ENCODE data around the gene GNL3. TPM values are rescaled to one million over a fixed set of nuclear protein-coding genes. Genes with fewer than 3 reads are reported as not detected.
"Not testable (repeated sequence)": the region's sequence is repeated elsewhere in the genome, so short reads cannot be mapped to it uniquely, and the experiment has no call there.

GNL3 gene
- total RNA-seq, 1 donor, result 130 TPM

DNA sequence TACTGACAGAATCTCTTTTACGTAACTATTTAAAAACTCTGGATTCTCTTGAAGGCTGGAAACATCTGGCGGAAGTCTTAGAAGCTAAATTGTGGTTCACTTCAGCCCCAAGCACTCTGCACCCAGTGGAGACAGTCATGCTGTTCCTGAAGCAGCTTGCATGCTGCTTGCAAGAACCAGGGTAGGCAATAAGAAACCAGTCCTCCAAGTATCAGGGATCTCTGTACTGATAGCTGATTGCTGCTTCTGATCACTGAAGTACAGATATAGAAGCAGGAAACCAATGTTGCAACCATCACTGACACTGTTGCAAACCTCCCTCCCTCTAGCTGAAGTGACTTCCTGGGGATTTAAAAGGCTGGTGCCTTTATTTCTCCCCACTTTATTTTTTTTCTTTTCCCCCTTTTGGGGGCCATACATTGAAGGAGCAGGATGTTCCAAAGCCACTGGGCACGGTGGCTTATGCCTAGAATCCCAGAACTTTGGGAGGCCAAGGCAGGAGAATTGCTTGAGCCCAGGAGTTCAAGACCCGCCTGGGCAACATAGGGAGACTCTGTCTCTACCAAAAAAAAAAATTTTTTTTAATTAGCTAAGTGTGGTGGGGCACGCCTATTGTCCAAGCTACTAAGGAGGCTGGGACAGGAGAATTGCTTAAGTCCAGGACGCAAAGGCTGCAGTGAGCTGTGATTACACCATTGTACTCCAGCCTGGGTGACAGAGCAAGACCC is 35.3 kb downstream of the GNL3 start:
- no peak overlapping the region for H3K4me3 ChIP-seq (ENCODE audit: low read depth, low read length)
- no peak for TF ChIP-seq CTCF (IDR thresholded peaks at IDR 0.05; ENCODE audit: insufficient read depth, low read depth, low read length)
- DNase-seq (ENCODE audit: low read depth), result peak; percentile 82

- no peak overlapping the region for H3K4me3 ChIP-seq (ENCODE audit: low read depth, low read length)
- DNase-seq (ENCODE audit: low read depth), result no peak
- TF ChIP-seq CTCF (IDR thresholded peaks at IDR 0.05; ENCODE audit: insufficient read depth, low read depth, low read length), result no peak
Measured at GRCh38 chr3:52721730-52722008, 35.8 kb downstream of the GNL3 start.

- no peak for DNase-seq (ENCODE audit: low read depth)
Measured at GRCh38 chr3:52722491-52722890, 36.7 kb downstream of the GNL3 start.

GRCh38 chr3:52723935-52724334 is 38.1 kb downstream of the GNL3 start:
- no peak for DNase-seq (ENCODE audit: low read depth)
- TF ChIP-seq CTCF (IDR thresholded peaks at IDR 0.05; ENCODE audit: insufficient read depth, low read depth, low read length), result no peak

More at GRCh38 chr3:52722491-52722890, 36.7 kb downstream of the GNL3 start:
- no peak for TF ChIP-seq CTCF (IDR thresholded peaks at IDR 0.05; ENCODE audit: insufficient read depth, low read depth, low read length)
- H3K4me3 ChIP-seq (ENCODE audit: low read depth, low read length), result no peak overlapping the region

GRCh38 chr3:52724511-52724910 is 38.7 kb downstream of the GNL3 start:
- DNase-seq (ENCODE audit: low read depth), result no peak
- TF ChIP-seq CTCF (IDR thresholded peaks at IDR 0.05; ENCODE audit: insufficient read depth, low read depth, low read length), result no peak
- H3K4me3 ChIP-seq (ENCODE audit: low read depth, low read length), result no peak overlapping the region

More at GRCh38 chr3:52723935-52724334, 38.1 kb downstream of the GNL3 start:
- H3K4me3 ChIP-seq (ENCODE audit: low read depth, low read length), result no peak overlapping the region

DNA sequence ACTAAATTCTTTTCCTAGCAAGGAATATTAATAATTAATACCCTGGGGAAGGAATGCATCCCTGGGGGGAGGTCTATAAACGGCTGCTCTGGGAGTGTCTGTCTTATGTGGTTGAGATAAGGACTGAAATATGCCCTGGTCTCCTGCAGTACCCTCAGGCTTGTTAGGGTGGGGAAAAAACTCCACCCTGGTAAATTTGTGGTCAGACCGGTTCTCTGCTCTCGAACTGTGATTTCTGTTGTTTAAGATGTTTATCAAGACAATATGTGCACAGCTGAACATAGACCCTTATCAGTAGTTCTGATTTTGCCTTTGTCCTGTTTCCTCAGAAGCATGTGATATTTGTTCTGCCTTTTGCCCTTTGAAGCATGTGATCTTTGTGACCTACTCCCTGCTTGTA is 42.9 kb downstream of the GNL3 start:
- not testable (repeated sequence) for H3K4me3 ChIP-seq (ENCODE audit: low read depth, low read length); DNase-seq (ENCODE audit: low read depth)

DNA sequence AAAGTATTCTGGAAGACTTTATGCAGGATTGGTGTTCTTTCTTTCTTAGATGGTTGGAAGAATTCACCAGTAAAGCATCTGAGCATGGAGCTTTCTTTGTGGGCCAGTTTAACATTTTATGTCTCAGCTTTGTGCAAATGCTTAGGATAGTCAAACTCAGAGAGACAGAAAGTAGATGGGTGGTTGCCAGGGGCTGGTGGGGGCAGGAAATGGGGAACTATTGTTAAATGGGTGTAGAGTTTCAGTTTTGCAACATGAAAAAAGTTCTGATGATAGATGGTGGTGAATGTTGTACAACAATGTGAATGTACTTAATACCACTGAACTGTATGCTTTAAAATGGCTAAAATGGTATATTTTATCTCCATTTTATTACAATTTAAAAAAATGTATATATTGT is 44.8 kb downstream of the GNL3 start:
- DNase-seq (ENCODE audit: low read depth), result no peak
- TF ChIP-seq CTCF (IDR thresholded peaks at IDR 0.05; ENCODE audit: insufficient read depth, low read depth, low read length), result no peak
- H3K4me3 ChIP-seq (ENCODE audit: low read depth, low read length), result no peak overlapping the region
